Measurements from ENCODE around the gene B2M.
"Not testable (repeated sequence)": the region's sequence is repeated elsewhere in the genome, so short reads cannot be mapped to it uniquely, and the experiment has no call there.

Gene B2M

DNA sequence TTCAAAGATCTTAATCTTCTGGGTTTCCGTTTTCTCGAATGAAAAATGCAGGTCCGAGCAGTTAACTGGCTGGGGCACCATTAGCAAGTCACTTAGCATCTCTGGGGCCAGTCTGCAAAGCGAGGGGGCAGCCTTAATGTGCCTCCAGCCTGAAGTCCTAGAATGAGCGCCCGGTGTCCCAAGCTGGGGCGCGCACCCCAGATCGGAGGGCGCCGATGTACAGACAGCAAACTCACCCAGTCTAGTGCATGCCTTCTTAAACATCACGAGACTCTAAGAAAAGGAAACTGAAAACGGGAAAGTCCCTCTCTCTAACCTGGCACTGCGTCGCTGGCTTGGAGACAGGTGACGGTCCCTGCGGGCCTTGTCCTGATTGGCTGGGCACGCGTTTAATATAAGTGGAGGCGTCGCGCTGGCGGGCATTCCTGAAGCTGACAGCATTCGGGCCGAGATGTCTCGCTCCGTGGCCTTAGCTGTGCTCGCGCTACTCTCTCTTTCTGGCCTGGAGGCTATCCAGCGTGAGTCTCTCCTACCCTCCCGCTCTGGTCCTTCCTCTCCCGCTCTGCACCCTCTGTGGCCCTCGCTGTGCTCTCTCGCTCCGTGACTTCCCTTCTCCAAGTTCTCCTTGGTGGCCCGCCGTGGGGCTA lies at the start of gene B2M, which contains the start of gene PATL2:
Gene B2M, plus strand, starts transcription at position 422 of the 647 bp plus-strand sequence. Its CDS starts 30 bp downstream, at position 452.
Gene PATL2, minus strand, starts transcription at position 228 of the 647 bp plus-strand sequence. CDS start 34,833 bp downstream, outside the sequence.
- peak; percentile 97 for DNase-seq

DNA sequence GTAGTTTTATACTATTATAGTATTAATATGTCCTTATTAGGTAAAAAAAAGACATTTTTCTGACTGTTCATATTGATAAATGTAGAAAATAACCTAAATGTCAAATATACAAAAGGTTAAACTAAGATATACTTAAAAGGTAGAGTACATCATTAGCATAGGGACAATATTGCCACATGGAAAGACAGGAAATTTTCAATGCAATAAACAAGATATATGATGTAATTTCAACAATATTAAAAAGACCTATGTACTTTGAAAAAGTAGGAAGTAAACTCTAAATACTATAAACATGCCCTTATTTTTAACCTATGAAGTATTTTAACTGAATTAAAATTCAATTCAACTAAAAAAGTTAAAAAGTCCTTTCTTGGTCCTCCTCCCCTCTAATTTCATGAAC lies 49.7 kb upstream of the B2M start:
- no peak for DNase-seq

DNA sequence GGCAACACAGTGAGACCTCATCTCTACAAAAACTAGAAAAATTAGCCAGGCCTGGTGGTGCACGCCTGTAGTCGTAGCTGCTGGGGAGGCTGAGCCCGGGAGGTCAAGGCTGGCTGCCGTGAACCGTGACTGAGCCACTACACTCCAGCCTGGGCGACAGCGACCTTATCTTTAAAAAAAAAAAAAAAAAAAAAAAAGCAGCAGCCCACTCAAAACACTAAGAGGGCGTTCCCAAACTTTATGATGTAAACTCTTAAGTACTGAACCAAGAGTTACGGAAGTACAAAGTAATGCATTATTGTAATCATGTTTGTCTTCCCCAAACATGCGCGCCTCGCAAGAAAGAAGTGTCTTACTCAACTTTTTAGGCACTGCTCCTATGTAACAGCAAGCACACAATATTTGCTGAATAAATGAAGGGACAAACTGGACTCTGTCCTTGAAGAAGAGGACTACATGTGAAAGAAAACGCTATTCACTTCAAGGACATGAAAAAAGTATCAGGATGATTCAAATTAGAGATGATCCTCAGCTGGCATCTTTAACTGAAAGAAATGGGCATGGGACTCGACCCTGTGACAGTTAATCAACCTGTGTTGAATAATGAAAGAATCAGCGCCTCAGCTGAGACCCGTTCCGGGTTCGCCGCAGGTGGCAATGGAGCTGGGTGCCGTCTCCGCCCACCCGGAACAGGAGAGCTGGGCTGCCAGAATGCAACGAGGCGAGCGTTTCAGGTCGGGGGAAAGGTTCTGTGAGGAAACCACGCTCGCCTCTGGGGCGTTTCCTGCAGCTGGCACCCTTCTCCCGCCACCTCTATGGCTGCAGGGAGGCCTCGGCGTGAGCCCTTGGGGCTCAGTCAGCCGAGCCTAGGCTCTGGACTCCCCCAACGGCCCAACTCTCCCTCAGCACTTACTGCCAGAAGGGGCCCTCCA lies 48.6 kb upstream of the B2M start:
- DNase-seq = peak; percentile 68

DNA sequence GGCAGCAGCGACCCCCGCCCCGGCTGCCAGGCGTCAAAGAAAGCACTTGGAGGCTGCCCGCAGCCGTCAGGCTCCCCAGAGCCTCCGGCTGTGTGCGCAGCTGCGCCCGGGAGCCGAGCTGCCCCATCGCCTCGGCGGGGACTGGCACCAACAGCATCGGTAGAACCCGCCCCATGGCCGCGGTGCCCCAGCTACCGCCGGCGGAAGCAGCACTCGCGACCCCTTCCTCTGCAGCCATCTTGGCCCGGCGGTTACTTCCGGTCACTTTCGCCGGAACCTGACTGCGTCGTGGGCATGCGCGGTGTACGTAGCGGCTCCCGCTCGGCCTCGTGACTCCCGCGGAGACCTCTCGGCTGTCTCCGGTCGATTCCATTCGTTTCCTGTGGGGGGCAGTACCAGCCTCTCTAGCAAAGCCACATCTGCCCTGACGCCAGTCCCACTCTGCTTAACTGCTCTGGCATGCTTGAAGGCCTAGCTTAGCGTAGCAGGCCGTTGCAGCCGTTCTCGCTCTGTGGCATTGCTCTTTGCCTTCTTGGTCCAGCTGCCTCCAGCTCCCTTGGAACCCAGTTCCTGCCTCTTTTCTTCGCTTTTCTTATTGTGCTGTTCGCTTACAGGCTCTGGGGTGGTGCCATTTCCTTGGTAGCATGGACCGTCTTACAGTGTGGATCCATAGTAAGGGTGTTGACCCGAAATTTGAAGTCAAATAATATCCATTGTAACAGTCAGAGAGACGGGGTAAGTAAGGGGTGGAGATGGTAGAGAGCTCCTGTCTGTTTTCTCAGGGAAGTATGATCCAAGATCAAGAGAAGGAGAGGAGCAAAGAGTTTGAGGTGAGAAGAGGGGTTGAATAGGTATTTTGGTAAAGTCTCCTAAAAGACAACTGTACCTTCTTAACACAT lies 47.7 kb upstream of the B2M start, which contains the start of gene SPG11:
Gene SPG11, minus strand, starts transcription at position 253 of the 899 bp plus-strand sequence. Its CDS starts 15 bp downstream, at position 238.
- peak; percentile 98 for DNase-seq

DNA sequence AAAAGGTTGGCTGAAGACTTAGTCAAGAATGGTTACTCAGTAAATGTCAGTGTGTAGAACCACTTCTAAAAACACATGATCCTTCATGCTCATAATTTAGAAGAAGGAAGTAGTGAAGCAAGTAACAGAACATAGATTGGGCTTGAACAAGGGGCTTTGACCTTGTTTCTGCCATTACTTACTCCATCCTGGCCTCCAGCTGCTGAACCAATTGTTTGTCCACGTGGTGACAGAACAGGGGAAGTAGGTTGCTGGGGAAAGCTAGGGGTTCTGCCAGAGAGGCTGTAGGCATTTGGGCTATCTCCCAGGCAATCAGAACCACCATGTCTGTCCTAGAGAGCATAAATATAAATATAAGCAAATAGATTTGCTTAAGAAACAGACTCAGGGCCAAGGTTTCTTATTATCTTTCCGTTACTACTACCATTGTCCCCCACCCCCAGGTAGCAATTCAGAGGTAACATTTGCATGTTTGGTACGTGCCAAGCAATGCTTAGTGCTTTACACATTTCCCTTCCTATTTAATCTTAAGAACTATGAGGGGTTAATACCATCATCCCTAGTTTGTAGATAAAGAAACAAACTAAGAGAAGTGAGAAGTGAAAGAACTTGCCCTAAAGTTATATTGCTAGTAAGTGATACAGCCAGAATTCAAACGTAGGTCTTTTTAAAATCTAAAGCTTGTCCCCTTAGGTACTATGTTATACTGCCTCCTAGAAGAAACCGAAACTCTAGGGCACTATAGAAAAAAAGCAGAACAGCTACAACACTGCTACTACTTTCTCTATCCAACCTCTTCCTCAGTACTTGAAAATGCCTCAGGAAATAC lies 44.9 kb upstream of the B2M start:
- no peak for DNase-seq

DNA sequence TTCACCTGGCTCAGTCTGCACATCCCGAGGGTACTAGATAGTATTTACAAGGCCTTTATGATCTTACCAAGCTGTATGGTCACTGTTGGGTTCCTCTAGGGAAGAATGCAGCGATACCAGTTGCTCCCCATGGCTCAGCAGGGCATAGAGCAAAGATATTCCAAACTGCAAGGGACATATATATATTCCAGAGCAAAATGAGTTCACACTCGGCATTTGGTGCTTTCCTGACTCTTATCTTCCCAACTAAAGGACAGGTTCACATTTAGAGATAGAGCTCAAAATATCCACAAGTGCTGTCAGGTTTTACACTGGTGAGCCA lies 44.3 kb upstream of the B2M start:
- no peak for DNase-seq

DNA sequence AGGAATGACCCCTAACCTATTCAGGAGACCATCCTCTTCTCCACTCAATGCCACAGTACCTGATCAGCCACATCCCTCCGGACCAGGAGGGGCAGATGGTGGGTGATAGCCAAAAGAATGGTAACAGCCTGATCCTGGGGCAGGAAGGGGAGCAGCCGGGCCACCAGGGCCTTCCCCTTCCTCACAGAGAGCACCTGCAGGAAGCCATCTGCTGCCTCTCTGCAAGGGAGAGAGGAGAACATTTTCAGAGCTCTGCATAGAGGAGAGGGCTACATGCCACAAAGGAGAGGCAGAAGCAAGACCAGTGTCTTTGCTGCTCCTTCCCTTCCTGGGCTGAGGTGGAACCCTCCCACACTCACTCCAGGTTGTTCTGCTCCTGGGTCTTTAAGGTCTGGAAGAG lies 42.4 kb upstream of the B2M start:
- DNase-seq = no peak

DNA sequence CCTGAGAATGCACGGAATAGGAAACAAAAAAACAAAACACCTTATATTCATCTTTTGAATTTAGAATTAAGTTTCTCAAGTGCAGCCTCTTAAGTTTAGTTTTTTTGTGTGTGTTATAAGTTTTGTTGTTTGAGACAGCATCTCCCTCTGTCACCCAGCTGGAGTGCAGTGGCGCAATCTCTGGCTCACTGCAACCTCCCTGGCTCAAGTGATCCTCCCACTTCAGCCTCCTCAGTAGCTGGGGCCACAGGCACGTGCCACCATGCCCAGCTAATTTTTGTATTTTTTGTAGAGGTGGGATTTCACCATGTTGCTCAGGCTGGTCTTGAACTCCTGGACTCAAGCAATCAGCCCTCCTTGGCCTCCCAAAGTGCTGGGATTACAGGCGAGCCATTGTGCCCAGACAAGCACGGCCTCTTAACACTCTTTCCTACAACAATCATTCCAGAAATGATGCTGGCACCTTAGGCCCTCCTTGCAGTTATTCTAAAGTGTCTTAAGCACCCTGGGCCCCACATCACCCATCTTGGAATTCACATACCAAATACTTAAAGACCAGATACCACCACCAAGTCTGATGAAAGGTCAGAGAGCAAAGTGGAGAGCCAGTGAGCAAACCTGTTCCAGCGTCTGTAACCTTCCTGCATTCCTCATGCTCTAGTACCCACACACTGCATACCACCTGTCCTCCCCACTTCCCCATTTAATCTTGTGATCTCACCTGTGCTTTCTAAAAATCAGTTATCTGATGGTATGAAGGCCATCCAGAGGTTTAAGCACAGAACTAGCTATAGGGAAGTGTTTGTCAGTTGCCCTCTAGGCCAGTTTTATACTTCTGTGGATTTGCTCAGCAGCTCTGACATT lies 41.0 kb upstream of the B2M start:
- no peak for DNase-seq

DNA sequence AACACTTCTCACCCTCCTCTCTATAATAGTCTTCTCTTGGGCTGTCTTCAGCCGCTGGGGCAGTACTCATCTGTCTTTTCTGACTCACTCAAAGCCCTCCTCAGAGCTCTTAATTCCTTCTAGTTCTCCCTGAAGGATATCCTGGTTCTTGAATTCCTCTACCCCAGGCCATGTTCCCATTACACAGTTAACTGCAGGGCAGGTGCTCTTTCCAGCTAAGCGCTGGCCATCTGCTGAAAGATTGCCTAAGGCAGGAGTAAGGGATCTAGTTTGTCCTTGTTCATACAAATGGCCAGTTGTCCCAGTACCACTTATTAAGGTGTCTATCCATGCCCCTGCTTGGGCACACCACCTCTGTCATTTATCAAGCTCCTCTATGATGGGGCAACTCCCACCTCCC lies 37.7 kb upstream of the B2M start:
- no peak for DNase-seq

DNA sequence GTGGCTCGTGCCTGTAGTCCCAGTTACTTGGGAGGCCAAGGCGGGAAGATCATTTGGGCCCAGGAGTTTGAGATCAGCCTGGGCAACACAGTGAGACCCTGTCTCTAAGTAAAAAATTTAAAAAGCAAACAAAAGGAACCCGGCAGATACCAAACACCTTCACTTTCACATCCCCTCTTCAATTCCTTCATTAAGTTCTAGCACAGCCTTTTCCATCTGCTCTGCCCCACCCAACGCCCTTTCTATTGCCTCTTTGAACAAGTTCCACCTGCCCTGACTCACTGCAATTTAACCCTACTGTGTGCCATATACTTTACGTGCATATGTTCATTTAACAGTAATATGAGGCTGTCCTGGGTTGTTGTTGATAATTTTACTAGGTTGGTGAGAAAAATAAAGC lies 35.4 kb upstream of the B2M start:
- DNase-seq = no peak

DNA sequence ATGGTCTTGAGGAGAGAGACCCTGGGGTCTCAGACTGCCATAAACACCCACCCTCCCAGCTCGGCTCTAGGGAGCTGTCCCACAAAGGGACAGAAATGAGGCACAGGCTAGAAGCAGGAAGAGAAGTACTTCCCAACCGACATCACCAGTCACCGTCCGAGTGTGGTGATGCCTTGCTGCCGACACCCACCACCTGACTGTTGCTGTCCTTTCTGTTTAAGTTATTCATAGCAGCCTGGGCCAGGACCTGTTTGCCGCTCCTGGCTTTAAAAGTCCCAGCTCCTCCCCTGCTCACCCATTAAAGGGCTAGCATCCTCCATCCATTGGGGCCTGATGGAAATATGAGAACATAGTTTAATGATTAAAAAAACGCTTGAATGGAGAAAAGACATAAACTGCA lies 34.6 kb upstream of the B2M start:
- DNase-seq = no peak

DNA sequence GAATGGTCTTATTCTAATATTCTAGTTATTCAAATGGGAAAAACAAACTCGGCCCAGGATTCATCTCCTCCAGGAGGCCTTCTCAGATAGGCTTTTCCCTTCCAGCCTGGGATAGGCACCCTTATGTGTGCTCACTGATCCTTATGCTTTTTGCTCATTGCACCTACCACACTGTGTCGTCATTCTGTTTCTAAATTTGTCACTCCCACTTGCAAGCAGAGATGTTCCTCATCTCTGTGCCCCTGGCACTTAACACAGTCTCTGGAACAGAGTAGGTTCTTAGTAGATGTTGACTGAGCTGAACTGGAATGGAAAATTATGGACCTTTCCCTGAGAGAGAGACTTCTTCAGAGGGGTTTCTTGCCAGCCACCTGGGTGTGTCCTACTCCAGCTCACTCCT lies 29.1 kb upstream of the B2M start:
- no peak for DNase-seq

DNA sequence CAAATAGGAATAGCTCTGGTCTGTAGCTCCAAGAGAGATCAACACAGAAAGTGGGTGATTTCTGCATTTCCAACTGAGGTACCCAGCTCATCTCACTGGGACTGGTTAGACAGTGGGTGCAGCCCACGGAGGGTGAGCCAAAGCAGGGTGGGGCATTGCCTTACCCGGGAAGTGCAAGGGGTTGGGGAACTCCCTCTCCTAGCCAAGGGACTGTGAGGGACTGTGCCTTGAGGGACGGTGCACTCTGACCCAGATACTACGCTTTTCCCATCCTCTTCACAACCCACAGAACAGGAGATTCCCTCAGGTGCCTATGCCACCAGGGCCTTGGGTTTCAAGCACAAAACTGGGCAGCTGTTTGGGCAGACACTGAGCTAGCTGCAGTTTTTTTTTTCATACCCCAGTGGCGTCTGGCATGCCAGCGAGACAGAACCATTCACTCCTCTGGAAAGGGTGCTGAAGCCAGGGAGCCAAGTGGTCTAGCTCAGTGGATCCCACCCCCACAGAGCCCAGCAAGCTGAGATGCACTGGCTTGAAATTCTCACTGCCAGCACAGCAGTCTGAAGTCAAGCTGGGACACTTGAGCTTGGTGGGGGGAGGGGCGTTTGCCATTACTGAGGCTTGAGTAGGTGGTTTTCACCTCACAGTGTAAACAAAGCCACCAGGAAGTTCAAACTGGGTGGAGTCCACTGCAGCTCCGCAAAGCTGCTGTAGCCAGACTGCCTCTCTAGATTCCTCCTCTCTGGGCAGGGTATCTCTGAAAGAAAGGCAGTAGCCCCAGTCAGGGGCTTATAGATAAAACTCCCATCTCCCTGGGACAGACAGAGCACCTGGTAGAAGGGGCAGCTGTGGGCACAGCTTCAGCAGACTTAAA lies 28.3 kb upstream of the B2M start:
- DNase-seq = peak; percentile 56

DNA sequence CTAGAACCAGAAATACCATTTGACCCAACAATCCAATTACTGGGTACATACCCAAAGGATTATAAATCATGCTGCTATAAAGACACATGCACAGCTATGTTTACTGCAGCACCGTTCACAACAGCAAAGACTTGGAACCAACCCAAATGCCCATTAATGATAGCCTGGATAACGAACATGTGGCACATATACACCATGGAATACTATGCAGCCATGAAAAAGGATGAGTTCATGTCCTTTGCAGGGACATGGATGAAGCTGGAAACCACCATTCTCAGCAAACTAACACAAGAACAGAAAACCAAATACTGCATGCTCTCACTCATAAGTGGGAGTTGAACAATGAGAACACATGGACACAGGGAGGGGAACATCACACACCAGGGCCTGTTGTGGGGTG lies 22.0 kb upstream of the B2M start:
- not testable (repeated sequence) for DNase-seq

DNA sequence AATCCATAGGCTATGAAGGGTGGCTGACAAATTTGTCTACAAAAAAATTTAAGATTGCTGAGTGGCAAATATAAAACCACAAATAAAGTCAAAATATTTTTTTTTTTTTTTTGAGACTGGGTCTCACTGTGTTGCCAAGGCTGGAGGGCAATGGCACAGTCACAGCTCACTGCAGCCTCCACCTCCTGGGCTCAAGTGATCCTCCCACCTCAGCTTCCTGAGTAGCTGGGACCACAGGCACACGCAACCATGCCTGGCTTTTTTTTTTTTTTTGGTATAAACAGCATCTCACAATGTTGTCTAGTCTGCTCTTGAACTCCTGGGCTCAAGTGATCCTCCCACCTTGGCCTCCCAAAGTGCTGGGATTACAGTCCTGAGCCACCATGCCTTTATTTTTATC lies 21.1 kb upstream of the B2M start:
- DNase-seq = not testable (repeated sequence)

DNA sequence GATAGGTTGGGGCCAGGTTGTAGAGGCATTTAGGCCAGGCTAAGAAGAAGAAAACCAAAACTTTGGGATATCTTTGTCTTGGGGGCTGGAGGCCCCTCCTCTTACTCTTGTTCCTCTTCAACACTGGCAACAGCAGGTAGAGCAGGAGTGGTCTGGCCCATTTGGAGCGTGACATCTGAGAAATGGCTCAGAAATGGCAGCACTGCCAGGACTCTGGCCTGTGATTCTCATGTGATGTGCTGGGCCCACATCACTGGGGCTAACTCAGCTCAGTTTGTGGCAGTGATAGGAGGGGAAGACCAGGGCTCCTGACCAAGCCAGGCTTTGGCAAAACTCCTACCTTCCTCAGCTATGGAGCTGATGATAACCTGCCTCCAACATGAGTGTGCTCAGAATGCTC lies 18.7 kb upstream of the B2M start:
- no peak for DNase-seq

DNA sequence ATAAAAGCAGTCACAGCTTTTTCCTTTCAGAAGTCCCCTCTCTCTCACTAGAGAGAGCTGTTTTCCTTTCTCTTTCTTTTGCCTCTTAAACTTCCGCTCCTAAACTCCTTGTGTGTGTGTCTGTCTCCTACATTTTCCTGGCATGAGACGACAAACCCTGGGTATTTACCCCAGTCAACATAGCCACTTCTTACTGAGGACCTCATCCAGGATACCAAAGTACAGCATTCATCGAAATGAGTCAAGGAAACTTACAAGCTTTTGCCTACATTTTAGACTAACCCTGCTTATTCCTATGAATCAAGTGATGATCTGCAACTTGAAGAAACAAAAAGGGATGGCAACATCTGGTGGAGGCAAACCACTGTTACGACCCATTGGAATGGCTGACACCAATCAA lies 16.9 kb upstream of the B2M start:
- no peak for DNase-seq

DNA sequence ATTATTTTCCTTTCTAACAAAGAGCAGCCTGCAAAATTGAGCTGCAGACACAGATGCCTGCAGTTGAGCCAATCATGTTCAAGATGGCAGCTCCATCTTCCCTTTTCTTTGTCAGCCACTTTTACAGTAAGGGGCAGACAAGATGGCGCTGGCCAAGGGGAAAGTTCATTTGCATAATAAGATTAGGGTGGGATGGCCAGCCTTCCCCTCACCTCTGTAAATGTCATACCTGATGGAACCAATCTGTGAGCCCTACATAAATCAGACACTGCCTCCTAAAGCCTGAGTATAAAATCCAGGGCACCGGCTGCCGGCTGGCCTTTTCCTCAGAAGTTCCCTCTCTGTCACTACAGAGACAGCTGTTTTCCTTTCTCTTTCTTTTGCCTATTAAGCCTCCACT lies 16.0 kb upstream of the B2M start:
- peak; percentile 92 for DNase-seq

DNA sequence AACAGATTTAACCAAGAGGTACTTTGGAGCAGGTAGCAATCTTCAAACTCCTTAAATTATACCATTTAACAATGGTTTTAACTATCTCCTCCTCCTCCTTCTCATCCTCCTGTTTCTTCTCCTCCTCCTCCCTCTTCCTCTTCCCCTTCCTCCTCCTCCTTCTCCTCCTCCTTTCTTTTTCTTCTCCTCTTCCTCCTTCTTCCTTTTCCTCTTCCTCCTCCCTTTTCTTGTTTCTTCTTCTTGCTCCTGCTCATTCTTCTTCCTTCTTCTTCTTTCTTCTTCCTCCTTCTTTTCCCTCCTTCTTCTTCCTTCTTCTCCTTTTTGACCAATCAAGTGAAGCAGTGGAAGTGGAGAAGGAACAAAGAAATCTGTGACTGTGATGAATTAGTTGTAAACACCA lies 14.3 kb upstream of the B2M start:
- no peak for DNase-seq

DNA sequence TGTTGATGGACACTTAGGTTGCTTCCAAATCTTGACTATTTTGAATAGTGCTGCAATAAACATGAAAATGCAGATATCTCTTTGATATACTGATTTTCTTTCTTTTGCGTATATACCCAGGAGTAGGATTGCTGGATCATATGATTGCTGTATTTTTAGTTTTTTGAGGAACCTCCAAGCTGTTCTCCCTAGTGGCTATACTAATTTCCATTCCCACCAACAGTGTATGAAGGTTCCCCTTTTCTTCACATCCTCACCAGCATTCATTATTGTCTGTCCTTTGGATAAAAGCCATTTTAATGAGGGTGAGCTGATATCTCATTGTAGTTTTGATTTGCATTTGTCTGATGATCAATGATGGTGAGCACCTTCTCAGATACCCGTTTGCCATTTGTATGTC lies 12.7 kb upstream of the B2M start:
- DNase-seq = no peak

Data from NCI-H82 (cell line).